CD4-positive, alpha-beta T cell treated with Interleukin-4 for 1 hour (primary cell): ENCODE data around the gene ARHGEF17.

Experiments used
- DNase-seq, 2 donors: peaks; one replicate each; pipeline ENCODE4 v3.0.0-alpha.2; 2020 to 2022

Gene ARHGEF17

GRCh38 chr11:73334384-73335203, 26.5 kb downstream of the ARHGEF17 start:
- no peak for DNase-seq

- peak; percentile 75 to 76 for DNase-seq
These were observed 27.3 kb downstream of the ARHGEF17 start for GRCh38 chr11:73335204-73335923.

GRCh38 chr11:73337846-73338245, 29.8 kb downstream of the ARHGEF17 start:
- no peak for DNase-seq

GRCh38 chr11:73338279-73338678, 30.2 kb downstream of the ARHGEF17 start:
- DNase-seq = no peak

GRCh38 chr11:73340164-73340563, 32.1 kb downstream of the ARHGEF17 start:
- no peak for DNase-seq

- DNase-seq = no peak
These were observed 34.6 kb downstream of the ARHGEF17 start for GRCh38 chr11:73342633-73343032.

GRCh38 chr11:73343076-73343873, 35.2 kb downstream of the ARHGEF17 start:
- no peak for DNase-seq

GRCh38 chr11:73344191-73344607, 36.1 kb downstream of the ARHGEF17 start:
- no peak for DNase-seq

- DNase-seq = no peak
These were observed 37.5 kb downstream of the ARHGEF17 start for GRCh38 chr11:73345481-73346160.

GRCh38 chr11:73346186-73346935, 38.3 kb downstream of the ARHGEF17 start:
- no peak for DNase-seq

GRCh38 chr11:73347067-73347466, 39.0 kb downstream of the ARHGEF17 start:
- DNase-seq = no peak

- DNase-seq = no peak
These were observed 40.8 kb downstream of the ARHGEF17 start for GRCh38 chr11:73348838-73349237.

GRCh38 chr11:73349633-73350032, 41.6 kb downstream of the ARHGEF17 start:
- no peak for DNase-seq

GRCh38 chr11:73350908-73351636, 43.0 kb downstream of the ARHGEF17 start:
- peak; percentile 76 for DNase-seq

- no peak for DNase-seq
These were observed 45.3 kb downstream of the ARHGEF17 start for GRCh38 chr11:73353422-73353821.

- DNase-seq = no peak
These were observed 47.0 kb downstream of the ARHGEF17 start for GRCh38 chr11:73355109-73355508.

- no peak for DNase-seq
These were observed 49.1 kb downstream of the ARHGEF17 start for GRCh38 chr11:73356979-73357860.

- no peak for DNase-seq
These were observed 50.0 kb downstream of the ARHGEF17 start for GRCh38 chr11:73358071-73358470.

GRCh38 chr11:73359341-73359740, 51.3 kb downstream of the ARHGEF17 start:
- DNase-seq = no peak
